MCF 10A (cell line): Measurements from ENCODE around the gene BTF3L4. TPM values are rescaled to one million over a fixed set of nuclear protein-coding genes. Genes with fewer than 3 reads are reported as not detected.

Source experiments
- Bru-seq: library from RNA; stranded (reverse); fragments of 400-500 nt; gene quantifications from one replicate; lab custom pipeline; 2021; lab: Mats Ljungman, UMichigan
- BruChase-seq, 2 experiments: library from RNA; stranded (reverse); fragments of 400-500 nt; gene quantifications; one replicate each; lab custom pipeline; 2021; lab: Mats Ljungman, UMichigan
- BruUV-seq: library from RNA; stranded (reverse); fragments of 400-500 nt; replicated peaks from 2 replicates; lab custom pipeline; 2021; lab: Mats Ljungman, UMichigan
- CTCF ChIA-PET: fragments of 300-600 bp; sonication (Branson Sonifier 250); formaldehyde crosslinking; extraction: SDS; loops from one replicate; lab custom pipeline; 2021; ENCODE audit warnings: antibody characterized with exemption, inconsistent platforms; lab: Yijun Ruan, JAX
- POLR2A ChIA-PET: fragments of 300-600, 350-650 bp; sonication (Branson Sonifier 250); formaldehyde crosslinking; extraction: SDS; loops from one replicate; lab custom pipeline; 2020; ENCODE audit warnings: antibody characterized with exemption, inconsistent platforms; lab: Yijun Ruan, JAX
- DNase-seq: peaks from one replicate; pipeline ENCODE4 v3.0.0-alpha.2; 2018; ENCODE audit not compliant: unreplicated experiment
- H3K27ac Mint-ChIP-seq: one replicate; pipeline ENCODE4 v1.8.0; 2022; ENCODE audit warnings: mild to moderate bottlenecking, low read depth, mixed read lengths; ENCODE audit not compliant: unreplicated experiment
- H3K27me3 Mint-ChIP-seq: one replicate; pipeline ENCODE4 v1.8.0; 2022; ENCODE audit warnings: mixed read lengths; ENCODE audit not compliant: insufficient read depth, unreplicated experiment
- H3K36me3 Mint-ChIP-seq: one replicate; pipeline ENCODE4 v1.8.0; 2022; ENCODE audit warnings: mild to moderate bottlenecking, moderate library complexity, mixed read lengths; ENCODE audit not compliant: insufficient read depth, unreplicated experiment
- H3K4me1 Mint-ChIP-seq: one replicate; pipeline ENCODE4 v1.8.0; 2022; ENCODE audit warnings: mixed read lengths; ENCODE audit not compliant: insufficient read depth, unreplicated experiment
- H3K4me3 Mint-ChIP-seq: one replicate; pipeline ENCODE4 v1.8.0; 2022; ENCODE audit warnings: mild to moderate bottlenecking, moderate library complexity, mixed read lengths; ENCODE audit not compliant: unreplicated experiment
- H3K9me3 Mint-ChIP-seq: one replicate; pipeline ENCODE4 v1.8.0; 2022; ENCODE audit warnings: mixed read lengths; ENCODE audit not compliant: unreplicated experiment
- CTCF ChIP-seq: fragments of 200-600 bp; IDR thresholded peaks from one replicate; pipeline ENCODE4 v1.8.0; 2022; ENCODE audit warnings: antibody characterized with exemption, mild to moderate bottlenecking; ENCODE audit not compliant: unreplicated experiment
- intact Hi-C: fragments of 100-400 bp; cut with micrococcal nuclease; formaldehyde crosslinking; loops from 2 replicates; pipeline ENCODE4 v1.14.1; 2022
- long read RNA-seq: library from polyadenylated mRNA; stranded (forward); transcript quantifications from one replicate; pipeline ENCODE4 v2.0.0, GENCODE V29; 2022
- total RNA-seq: library from RNA; stranded (reverse); gene quantifications from 2 replicates; pipeline ENCODE4 v1.2.3, GENCODE V29; 2022

The BTF3L4 gene
- total RNA-seq (76.0 and 77.0 TPM in 2 replicates), Bru-seq, nascent RNA (percentile 95 among the genes with signal in this experiment), BruChase-seq, experiment 1, labeled RNA remaining after a 6-hour chase (percentile 92 among the genes with signal in this experiment), BruChase-seq, experiment 2, labeled RNA remaining after a 2-hour chase (percentile 96 among the genes with signal in this experiment)
- long read RNA-seq, full-length matches to known transcripts: 287 of 302 reads
- long read RNA-seq, partial matches to known transcripts: 2 of 302 reads
- long read RNA-seq, other reads (novel, unspliced or antisense): 13 of 302 reads

GRCh38 chr1:52056163-52056936, at the start of gene BTF3L4:
Gene BTF3L4, plus strand, starts transcription at chr1:52056295. Its CDS starts 3,553 bp downstream, at chr1:52059848.
- peak; percentile 93 for DNase-seq
- Mint-ChIP-seq H3K9me3 (no peaks in the 10 kb centered on the region), H3K4me1 (peaks cover 29% of the 10 kb centered on the region), H3K27me3 (no peaks in the 10 kb centered on the region), H3K36me3 (peaks cover 17% of the 10 kb centered on the region), H3K4me3 (peak within 1 kb of the TSS; percentile 97), H3K27ac (peak within 1 kb of the TSS; percentile 99)
- intact Hi-C loops: loop anchor here (5.0 kb wide), 1 partner anchor 311 kb away; the partner anchor contains the start of gene CC2D1B
- no TSS peak for BruUV-seq
- CTCF ChIA-PET: no interaction called here
- TF ChIP-seq CTCF: no peak
- POLR2A ChIA-PET: interaction anchor here (0.5 to 5.2 kb wide), 23 partner anchors 8 to 1085 kb away, joined by 3 to 73 read pairs (median 5); partner anchors contain the start of genes CC2D1B, KTI12, ORC1 and PRPF38A

GRCh38 chr1:52007215-52008002, 48.7 kb upstream of the BTF3L4 start:
- DNase-seq: no peak
- POLR2A ChIA-PET: interaction anchor here (0.9 kb wide), 1 partner anchor 199 kb away, joined by 3 read pairs; no protein-coding TSS in a partner anchor

GRCh38 chr1:52008071-52008809, 47.9 kb upstream of the BTF3L4 start:
- H3K9me3 Mint-ChIP-seq: no peaks in the 10 kb centered on the region
- H3K27me3 Mint-ChIP-seq: no peaks in the 10 kb centered on the region
- no peak for DNase-seq
- no peaks in the 10 kb centered on the region for H3K36me3 Mint-ChIP-seq
- ChIA-PET CTCF (interaction anchor here (0.5 to 1.2 kb wide), 4 partner anchors 12 to 114 kb away, joined by 3 to 5 read pairs (median 4); no protein-coding TSS in a partner anchor), POLR2A (no interaction called here)
- BruUV-seq: no TSS peak
- H3K27ac Mint-ChIP-seq: no peak overlapping the region
- intact Hi-C loops: no loop called here
- TF ChIP-seq CTCF: no peak
- no peak overlapping the region for H3K4me3 Mint-ChIP-seq
- no peaks in the 10 kb centered on the region for H3K4me1 Mint-ChIP-seq

More at GRCh38 chr1:52007215-52008002, 48.7 kb upstream of the BTF3L4 start:
- no peak overlapping the region for H3K27ac Mint-ChIP-seq
- no peaks in the 10 kb centered on the region for H3K27me3 Mint-ChIP-seq
- no peaks in the 10 kb centered on the region for H3K9me3 Mint-ChIP-seq
- H3K4me3 Mint-ChIP-seq: no peak overlapping the region
- BruUV-seq: no TSS peak
- no peaks in the 10 kb centered on the region for H3K4me1 Mint-ChIP-seq
- intact Hi-C loops: no loop called here
- TF ChIP-seq CTCF: no peak
- CTCF ChIA-PET: no interaction called here
- H3K36me3 Mint-ChIP-seq: no peaks in the 10 kb centered on the region
